ENCODE results near the gene ZYX.

GRCh38 chr7:143351574-143351973 is 29.6 kb upstream of the ZYX start:
- TF ChIP-seq CTCF (IDR thresholded peaks at IDR 0.05; ENCODE audit: poor library complexity): no peak
- TF ChIP-seq EZH2phosphoT487 (IDR thresholded peaks at IDR 0.05; ENCODE audit: low read depth, severe bottlenecking, unreplicated experiment): no peak
- TF ChIP-seq EZH2 (IDR thresholded peaks at IDR 0.05; ENCODE audit: borderline replicate concordance): no peak
